Keratinocyte (primary cell): ENCODE data around the gene NECTIN1. TPM values are rescaled to one million over a fixed set of nuclear protein-coding genes. Genes with fewer than 3 reads are reported as not detected.

ENCODE experiments used
- DNase-seq: peaks from one replicate; pipeline ENCODE4 v3.0.0-alpha.2; 2011; ENCODE audit warnings: low read depth, missing footprints, low spot score
- FAIRE-seq: peaks from 2 replicates; lab custom pipeline; 2011; peaks lifted over from hg19 to GRCh38; lab: Jason Lieb, UNC
- H2AFZ ChIP-seq: 2 replicates; pipeline ENCODE4 v1.6.0; 2012; ENCODE audit warnings: low read length, control low read depth, inconsistent platforms; ENCODE audit not compliant: control insufficient read depth
- H3K27ac ChIP-seq: 2 replicates; pipeline ENCODE4 v1.5.1; 2011; ENCODE audit warnings: low read length; ENCODE audit not compliant: control insufficient read depth, insufficient read depth
- H3K27me3 ChIP-seq: 3 replicates; pipeline ENCODE4 v1.6.0; 2011; ENCODE audit warnings: low read length; ENCODE audit not compliant: control insufficient read depth, insufficient read depth; ENCODE audit errors: extremely low read depth
- H3K36me3 ChIP-seq, 2 experiments: 2 replicates in 1 of 2; 3 replicates in 1 of 2; pipeline ENCODE4 v1.5.1; 2011; ENCODE audit warnings: low read length in 2 of 2, mild to moderate bottlenecking in 1 of 2; ENCODE audit not compliant: control insufficient read depth in 2 of 2, insufficient read depth in 2 of 2; ENCODE audit errors: extremely low read depth in 1 of 2
- H3K4me1 ChIP-seq: 3 replicates; pipeline ENCODE4 v1.5.1; 2011; ENCODE audit warnings: low read length; ENCODE audit not compliant: control insufficient read depth, insufficient read depth; ENCODE audit errors: extremely low read depth
- H3K4me2 ChIP-seq: 3 replicates; pipeline ENCODE4 v1.6.0; 2011; ENCODE audit warnings: low read depth, low read length; ENCODE audit not compliant: control insufficient read depth, insufficient read depth; ENCODE audit errors: extremely low read depth
- H3K4me3 ChIP-seq, 3 experiments: fragments of 200-600 bp in 1 of 3; sonication (generic) in 1 of 3; 2 replicates in 2 of 3; 3 replicates in 1 of 3; pipeline ENCODE4 v1.5.1; 2011 to 2016; ENCODE audit warnings: low read length in 3 of 3, mild to moderate bottlenecking in 3 of 3, control low read depth in 2 of 3, inconsistent platforms in 1 of 3, low read depth in 1 of 3, mixed read lengths in 1 of 3, mixed run types in 1 of 3, moderate library complexity in 1 of 3; ENCODE audit not compliant: control insufficient read depth in 2 of 3, insufficient read depth in 2 of 3; ENCODE audit errors: extremely low read depth in 1 of 3
- H3K79me2 ChIP-seq: 2 replicates; pipeline ENCODE4 v1.6.0; 2012; ENCODE audit warnings: low read length; ENCODE audit not compliant: control insufficient read depth, insufficient read depth
- H3K9ac ChIP-seq: 3 replicates; pipeline ENCODE4 v1.6.0; 2011; ENCODE audit warnings: low read length; ENCODE audit not compliant: control insufficient read depth, insufficient read depth; ENCODE audit errors: extremely low read depth
- H3K9me1 ChIP-seq: 3 replicates; pipeline ENCODE4 v1.6.0; 2011; ENCODE audit warnings: low read length; ENCODE audit not compliant: control insufficient read depth, insufficient read depth; ENCODE audit errors: extremely low read depth
- H3K9me3 ChIP-seq: 2 replicates; pipeline ENCODE4 v1.5.1; 2012; ENCODE audit warnings: low read depth, low read length; ENCODE audit not compliant: control insufficient read depth
- H4K20me1 ChIP-seq: 3 replicates; pipeline ENCODE4 v1.6.0; 2011; ENCODE audit warnings: low read length; ENCODE audit not compliant: control insufficient read depth, insufficient read depth; ENCODE audit errors: extremely low read depth
- EZH2 ChIP-seq: IDR thresholded peaks from one replicate; pipeline ENCODE4 v1.6.1; 2012; ENCODE audit warnings: inconsistent platforms, mild to moderate bottlenecking, low read length, moderate library complexity
- dilution Hi-C: fragments of 300-500 bp; cut with MboI; formaldehyde crosslinking; loops from one replicate; pipeline ENCODE4 v1.7.0; 2020; ENCODE audit warnings: low sequenced_read_pairs; ENCODE audit not compliant: extremely low pct_ligation_motif_present
- polyA plus RNA-seq, 5 experiments: library from polyadenylated mRNA; depleted of rRNA in 3 of 5; stranded (reverse) in 3 of 5; stranded (forward) in 1 of 5; unstranded in 1 of 5; fragments of >200 nt; gene quantifications; 1 replicate in 1 of 5; 2 replicates in 3 of 5; 3 replicates in 1 of 5; pipeline versions ENCODE4 v1.2.1 to v1.2.3, GENCODE V29; 2011 to 2012; ENCODE audit warnings: missing spikeins in 2 of 5, low read depth in 1 of 5, low replicate concordance in 1 of 5
- TF ChIP-seq, protein P1 (sequence below), 3 experiments: IDR thresholded peaks in 1 of 3; conservative IDR thresholded peaks in 1 of 3; optimal IDR thresholded peaks in 1 of 3; 2 replicates in 2 of 3; 3 replicates in 1 of 3; pipeline versions ENCODE3 to v1.5.1; 2011; ENCODE audit warnings: low read length in 3 of 3, mild to moderate bottlenecking in 3 of 3, moderate library complexity in 2 of 3, control low read depth in 1 of 3, inconsistent platforms in 1 of 3; ENCODE audit not compliant: insufficient read depth in 2 of 3; ENCODE audit errors: extremely low read depth in 1 of 3

NECTIN1 gene
- polyA plus RNA-seq, 1 donor (not counting 4 experiments of a cell fraction or from before 2014, with no cell fraction given), result 37.5 TPM

- dilution Hi-C loops, result no loop called here
- no peak for FAIRE-seq
Observed at GRCh38 chr11:119716582-119717498, 12.2 kb downstream of the NECTIN1 start.

DNA sequence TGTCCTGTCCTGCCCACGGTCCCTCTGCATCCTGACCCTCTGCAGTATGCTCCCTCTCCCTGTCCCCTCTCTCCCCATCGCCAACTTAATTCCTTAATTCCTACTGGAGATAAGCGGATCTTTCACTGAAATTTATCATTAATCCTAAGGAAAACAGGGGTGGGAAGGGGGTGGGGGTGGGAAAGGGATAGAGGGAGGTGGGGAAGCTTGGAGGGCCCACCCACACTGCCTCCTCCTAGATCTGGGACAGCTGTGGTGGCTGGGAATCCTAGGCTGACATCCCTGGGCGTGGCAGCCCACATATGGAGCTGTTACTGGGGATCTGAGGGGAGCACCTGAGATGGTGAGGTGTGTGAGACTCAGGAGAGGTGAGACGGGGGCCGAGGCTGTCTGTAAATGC, 14.4 kb downstream of the NECTIN1 start:
- Histone ChIP-seq H3K27me3 (no peaks in the 10 kb centered on the region), H3K4me1 (peaks cover 20% of the 10 kb centered on the region), H3K9me1 (peaks cover 5% of the 10 kb centered on the region), H3K4me3 (no peak overlapping the region), H3K9ac (no peak overlapping the region), H3K36me3 (peaks cover 11 to 29% of the 10 kb centered on the region in 2 experiments), H4K20me1 (peaks cover 25% of the 10 kb centered on the region), H2AFZ (no peak overlapping the region), H3K27ac (no peak overlapping the region), H3K4me2 (no peak overlapping the region), H3K9me3 (no peaks in the 10 kb centered on the region), H3K79me2 (peaks cover 93% of the 10 kb centered on the region)
- FAIRE-seq (no peak), DNase-seq (no peak)
- TF ChIP-seq EZH2, result no peak
- TF ChIP-seq, protein P1, sequence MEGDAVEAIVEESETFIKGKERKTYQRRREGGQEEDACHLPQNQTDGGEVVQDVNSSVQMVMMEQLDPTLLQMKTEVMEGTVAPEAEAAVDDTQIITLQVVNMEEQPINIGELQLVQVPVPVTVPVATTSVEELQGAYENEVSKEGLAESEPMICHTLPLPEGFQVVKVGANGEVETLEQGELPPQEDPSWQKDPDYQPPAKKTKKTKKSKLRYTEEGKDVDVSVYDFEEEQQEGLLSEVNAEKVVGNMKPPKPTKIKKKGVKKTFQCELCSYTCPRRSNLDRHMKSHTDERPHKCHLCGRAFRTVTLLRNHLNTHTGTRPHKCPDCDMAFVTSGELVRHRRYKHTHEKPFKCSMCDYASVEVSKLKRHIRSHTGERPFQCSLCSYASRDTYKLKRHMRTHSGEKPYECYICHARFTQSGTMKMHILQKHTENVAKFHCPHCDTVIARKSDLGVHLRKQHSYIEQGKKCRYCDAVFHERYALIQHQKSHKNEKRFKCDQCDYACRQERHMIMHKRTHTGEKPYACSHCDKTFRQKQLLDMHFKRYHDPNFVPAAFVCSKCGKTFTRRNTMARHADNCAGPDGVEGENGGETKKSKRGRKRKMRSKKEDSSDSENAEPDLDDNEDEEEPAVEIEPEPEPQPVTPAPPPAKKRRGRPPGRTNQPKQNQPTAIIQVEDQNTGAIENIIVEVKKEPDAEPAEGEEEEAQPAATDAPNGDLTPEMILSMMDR (optimal IDR thresholded peaks at IDR 0.05 in 1 of 3, IDR thresholded peaks at IDR 0.05 in 1 of 3, conservative IDR thresholded peaks at IDR 0.05 in 1 of 3; ENCODE audit: extremely low read depth in 1 of 3, insufficient read depth in 2 of 3, low read length in 3 of 3), result no peak
- dilution Hi-C loops, result no loop called here

More at GRCh38 chr11:119716582-119717498, 12.2 kb downstream of the NECTIN1 start:
- Histone ChIP-seq H3K36me3 (peaks cover 8 to 32% of the 10 kb centered on the region in 2 experiments), H3K27me3 (no peaks in the 10 kb centered on the region), H3K9me3 (no peaks in the 10 kb centered on the region), H4K20me1 (peaks cover 30% of the 10 kb centered on the region), H3K4me2 (no peak overlapping the region), H2AFZ (no peak overlapping the region), H3K9ac (no peak overlapping the region), H3K9me1 (peaks cover 12% of the 10 kb centered on the region), H3K27ac (no peak overlapping the region), H3K4me1 (peaks cover 33% of the 10 kb centered on the region), H3K79me2 (peaks cover 95% of the 10 kb centered on the region), H3K4me3 (no peak overlapping the region)
- no peak for DNase-seq
- TF ChIP-seq EZH2, result no peak
- TF ChIP-seq, protein P1 (optimal IDR thresholded peaks at IDR 0.05 in 1 of 3, IDR thresholded peaks at IDR 0.05 in 1 of 3, conservative IDR thresholded peaks at IDR 0.05 in 1 of 3; ENCODE audit: extremely low read depth in 1 of 3, insufficient read depth in 2 of 3, low read length in 3 of 3), result no peak
